ENCODE results near the gene CA12.
"Not testable (repeated sequence)": the region's sequence is repeated elsewhere in the genome, so short reads cannot be mapped to it uniquely, and the experiment has no call there.

Gene CA12

DNA sequence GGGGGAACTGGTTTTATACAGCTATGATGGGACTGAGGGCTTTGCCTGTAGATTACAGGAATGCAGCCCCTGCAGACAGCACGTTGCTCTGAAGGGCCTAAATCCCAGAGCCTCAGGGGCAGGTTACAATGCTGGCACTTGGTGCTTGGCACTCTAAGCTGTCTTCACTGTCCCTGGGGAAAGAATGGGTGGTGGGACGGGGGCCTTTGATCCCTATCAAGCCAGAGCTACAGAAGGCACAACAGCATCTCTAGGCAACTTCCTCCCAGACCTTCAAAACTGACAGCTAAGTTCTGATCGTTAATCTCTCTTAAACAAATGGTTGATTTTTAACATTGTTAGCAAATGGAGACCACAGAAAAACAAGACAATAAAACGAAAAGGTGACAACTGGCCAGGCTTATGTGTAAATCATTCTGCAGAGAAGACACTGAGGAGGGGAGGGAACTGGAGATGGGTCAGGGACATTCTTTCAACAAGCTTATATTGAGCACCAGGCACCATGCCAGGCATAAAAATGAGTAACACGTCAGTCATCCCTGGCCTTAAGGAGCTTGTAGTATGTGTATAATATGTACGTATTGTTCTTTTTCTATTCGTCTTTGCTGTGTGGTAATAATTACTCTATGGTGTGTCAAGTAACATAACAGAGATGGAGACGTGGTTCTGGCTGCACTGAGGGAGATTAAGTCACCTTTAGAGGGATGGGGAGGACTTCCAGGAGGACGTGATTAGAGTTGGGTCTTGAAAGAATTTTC is 49.1 kb downstream of the CA12 start:
- no peak for DNase-seq

DNA sequence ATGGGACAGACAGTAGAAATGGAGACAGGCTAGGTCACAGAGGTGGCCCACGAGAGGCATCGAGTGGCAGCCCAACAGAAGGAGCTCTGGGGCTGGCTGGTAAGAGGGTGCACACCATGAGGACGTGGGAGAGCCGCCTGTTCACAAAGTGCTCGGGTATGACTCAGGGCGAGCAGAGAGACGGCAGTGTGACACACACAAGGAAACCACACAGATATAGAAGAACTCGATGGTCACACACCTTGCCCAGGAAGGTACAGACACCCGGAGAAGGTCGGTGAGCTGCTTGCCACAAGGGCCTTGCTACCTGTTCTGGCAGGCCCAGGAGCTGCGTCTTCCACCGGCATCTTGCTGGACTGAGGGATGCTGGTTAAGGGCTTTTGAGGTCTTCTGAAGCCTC is 50.2 kb downstream of the CA12 start:
- no peak for DNase-seq

DNA sequence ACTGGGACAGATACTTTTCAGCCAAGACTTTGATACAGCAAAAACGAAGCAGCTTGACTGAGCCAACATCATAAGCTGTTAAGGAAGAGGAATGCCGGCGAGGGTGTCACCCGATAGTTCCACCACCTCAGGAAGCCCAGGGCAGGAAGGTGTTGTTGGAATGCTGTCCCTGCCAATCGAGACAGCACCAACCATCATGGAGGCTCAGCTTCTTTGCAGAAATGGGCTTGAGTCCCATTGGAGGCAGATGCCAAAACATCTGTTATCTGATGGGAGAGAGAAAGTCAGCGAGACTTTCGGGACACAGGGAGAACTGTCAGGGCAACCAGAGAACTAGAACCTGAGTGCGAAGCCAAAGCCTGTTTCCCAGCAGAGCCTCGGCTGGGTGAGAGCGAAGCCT is 50.7 kb downstream of the CA12 start:
- DNase-seq, result no peak

DNA sequence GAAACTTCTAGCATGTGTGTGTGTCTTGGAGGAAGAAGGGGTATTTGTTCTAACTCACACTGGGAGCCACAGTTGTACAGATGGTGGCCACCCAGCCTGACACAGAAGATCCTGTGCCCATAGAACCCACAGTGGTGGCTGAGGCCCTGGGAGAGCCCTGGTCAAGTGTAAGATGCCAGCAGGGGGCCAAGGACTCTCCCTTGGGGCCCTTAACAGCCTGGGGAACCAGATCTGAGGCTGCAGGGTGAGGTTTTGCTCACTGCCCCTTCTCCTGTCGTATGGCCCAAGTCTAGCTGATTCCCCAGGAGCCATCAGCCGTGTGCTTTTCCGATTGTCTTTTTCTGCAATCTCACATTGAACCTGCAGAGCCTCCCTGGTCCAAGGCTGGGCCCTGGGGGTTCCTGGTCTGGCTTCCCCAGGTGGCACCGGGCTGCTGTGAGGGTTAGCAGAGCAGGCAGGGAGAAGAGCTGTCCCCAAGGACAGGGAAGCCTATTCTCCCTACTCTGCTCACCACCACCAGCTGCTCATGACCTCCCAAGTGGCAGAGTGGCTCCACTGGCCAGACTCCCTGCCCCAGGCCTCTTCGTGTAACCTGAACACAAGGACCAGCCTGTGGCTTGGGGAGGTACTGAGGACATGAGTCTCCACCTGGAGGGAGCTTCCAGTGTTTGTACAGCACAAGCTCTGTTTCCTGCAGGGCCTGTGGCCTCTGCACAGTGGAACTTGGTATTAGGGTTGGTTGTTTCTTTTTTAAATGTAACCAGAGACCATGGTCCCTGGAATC is 51.9 kb downstream of the CA12 start:
- no peak for DNase-seq

DNA sequence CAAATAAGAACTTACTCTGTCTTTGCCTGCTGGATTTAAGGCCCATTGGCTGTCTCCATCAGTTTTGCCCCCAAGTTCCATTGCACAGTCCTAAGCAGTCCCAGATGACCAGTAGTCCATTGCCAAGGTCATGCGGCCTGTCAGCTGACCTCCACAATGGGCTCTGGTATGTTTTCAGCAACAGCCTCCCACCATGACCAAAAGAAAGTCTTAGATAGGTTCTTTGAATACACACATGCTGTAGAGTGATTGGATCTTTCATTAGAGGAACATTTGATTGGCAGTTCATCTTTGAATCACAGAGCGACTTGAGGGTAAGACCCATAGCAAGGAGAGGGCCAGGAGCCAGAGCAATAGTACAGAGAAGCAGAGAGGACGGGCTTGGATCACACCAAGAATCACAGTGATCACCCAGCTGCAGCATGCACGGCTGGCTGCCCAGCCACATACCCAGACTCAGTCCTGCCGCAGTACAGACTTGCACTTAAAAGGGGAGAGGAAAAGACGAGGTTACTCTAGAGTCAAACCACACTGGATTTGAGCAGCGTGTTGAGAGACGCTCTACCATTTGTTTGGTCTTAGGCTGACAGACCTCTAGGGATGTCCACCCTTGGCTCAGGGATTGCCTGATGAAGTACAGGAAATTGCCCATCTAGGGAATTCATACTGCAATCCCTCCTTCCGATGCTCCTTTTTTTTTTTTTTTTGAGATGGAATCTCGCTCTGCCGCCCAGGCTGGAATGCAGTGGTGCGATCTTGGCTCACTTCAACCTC is 53.8 kb downstream of the CA12 start:
- DNase-seq, result no peak

DNA sequence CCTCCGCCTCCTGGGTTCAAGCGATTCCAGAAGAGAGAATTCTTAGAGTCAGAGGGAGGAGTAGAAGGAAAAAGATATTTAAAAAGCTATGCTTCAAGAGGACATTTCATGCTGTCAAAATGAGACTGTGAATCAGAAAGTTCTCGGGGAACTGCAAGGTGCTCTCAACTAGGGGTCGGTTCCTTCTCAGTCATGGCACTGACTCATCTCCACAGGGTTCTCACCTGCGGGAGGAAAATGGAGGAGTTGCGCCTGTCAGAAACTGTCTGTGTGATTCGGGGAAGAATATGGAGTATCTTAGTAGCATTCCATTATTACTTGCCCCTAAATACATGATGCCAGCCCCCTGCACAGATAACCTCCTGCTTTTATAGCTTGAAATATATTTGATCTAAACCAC is 56.9 kb downstream of the CA12 start:
- no peak for DNase-seq

DNA sequence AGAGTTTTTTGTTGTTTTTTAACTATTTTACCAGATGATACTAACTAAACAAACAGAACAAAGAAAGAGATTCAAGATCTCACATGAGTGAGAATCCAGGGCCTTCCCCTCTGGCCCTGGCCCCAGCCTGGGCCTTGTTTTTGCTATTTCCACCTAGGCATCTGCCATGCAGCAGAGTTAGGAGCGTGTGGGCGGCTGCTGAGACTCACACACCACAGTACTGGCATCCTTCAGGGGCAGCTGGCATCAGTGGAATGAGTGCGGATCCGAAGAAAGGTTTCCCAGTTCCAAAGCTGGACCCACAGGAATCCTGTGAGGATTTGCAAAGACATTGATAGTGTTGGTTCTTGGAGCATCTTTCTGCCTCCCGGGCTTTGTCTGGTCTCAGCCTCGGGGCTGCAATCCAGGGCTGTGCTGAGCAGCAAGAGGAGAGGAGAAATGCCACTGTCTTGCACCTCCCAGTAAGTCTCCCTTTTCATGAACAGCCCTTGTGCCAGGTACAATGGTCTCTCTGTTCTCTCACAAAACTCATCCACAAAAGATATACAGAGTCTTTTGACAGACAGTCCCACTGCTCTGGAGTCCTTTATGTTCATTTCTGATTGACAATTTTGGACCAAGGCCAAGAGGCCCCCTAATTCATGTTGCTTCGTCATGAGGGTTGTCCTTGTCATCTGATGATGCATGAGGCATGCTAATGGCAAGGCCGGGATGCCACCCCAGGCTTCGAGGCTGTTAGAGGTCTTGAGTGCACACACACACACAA is 57.7 kb downstream of the CA12 start:
- no peak for DNase-seq

DNA sequence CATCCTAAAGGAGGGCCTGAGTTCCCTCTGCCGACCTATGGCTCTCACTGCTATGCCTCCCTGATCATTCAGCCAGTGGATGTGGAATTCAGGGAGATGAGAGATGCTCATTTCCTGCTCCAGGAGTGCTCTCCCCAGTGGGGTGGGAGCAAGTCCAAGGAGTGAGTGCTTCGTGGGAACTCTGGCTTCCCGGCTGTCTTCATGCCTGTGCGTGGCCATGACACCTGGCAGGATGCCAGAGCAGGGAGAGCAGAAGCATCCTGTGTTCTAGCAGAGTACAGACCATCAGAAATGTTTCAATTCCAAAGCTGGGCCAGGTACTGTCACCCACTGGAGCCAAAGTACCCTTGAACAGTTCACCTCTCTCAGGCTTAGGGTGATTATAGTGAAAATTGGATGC is 59.1 kb downstream of the CA12 start:
- no peak for DNase-seq

DNA sequence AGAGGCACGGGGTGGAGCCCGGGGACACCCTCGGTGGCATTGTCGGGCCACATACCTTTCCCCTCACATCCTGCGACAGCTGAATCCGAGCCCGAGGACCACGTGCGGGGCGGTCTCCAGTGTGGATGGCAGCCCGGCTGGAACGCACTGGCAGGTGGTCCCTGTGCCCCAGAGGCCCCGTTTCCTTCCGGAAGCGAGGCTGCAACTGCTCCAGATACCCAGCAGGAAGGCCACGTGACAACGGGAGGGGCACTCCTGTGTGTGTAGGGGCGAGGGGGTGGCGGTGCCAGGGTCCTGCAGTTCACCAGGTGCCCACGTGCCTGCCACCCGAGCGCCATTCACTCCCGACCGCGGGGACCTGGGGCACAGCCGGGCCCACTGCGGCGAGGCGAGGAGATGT is 60.2 kb downstream of the CA12 start:
- DNase-seq, result no peak

DNA sequence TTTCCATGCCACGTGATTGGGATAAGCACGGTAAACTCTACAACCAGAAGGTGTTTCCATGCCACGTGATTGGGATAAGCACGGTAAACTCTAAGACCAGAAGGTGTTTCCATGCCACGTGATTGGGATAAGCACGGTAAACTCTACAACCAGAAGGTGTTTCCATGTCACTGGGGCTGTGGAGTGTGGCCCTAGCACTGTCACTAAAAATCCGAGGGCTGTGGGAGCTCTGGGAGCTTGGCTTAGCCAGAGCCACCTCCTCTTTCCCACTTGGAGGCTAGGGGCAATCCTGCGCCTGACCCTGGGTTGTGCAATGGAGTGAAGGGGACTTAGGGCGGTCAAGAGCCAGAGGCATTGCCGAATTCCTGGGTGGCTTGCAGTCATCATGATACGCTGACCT is 60.7 kb downstream of the CA12 start:
- DNase-seq, result not testable (repeated sequence)

DNA sequence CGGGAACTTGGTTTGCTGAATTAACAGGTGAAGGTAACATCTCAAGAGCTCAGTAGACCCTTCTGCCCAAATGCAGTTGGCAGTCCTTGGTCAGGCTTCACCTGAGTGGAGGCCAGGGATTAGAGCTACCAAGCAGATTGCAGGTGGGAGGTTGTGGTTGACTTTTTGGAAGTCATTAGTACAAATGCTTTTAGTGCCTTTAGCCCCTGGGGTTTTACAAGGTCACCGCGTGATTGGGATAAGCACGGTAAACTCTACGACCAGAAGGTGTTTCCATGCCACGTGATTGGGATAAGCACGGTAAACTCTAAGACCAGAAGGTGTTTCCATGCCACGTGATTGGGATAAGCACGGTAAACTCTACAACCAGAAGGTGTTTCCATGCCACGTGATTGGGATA is 61.2 kb downstream of the CA12 start:
- not testable (repeated sequence) for DNase-seq

DNA sequence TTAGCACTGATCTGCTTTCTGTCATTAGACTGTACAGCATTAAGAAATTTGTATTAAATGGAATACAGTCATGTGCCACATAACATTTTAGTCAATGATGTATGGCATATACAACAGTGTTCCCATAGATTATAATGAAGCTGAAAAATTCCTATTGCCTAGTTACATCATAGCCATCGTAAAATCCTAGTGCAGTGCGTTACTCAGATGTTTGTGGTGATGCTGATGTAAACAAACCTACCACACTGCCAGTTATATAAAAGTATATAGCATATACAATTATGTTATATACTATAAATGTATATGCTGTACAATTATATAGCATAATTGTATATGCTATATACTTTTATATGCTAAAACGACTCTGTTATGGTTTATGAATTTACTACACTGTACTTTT is 62.6 kb downstream of the CA12 start:
- DNase-seq, result no peak

DNA sequence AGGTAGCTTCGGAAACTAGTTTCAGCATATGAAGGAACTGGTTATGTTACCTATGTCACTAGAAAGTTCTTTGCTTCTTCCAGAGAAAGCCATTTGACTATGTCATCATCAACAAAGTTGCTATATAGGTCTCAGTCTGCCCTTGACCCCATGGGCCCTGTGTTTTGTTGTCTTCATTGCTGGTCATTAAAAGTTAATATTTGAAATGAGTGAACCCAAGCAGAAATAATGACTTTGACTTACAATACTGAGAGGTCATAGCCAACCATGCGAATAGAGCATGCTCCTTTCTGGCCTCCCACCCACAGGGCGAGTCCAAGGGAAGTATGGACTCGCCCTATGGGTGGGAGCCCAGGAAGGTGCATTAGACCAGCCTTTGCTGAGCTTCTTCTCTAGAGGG is 63.3 kb downstream of the CA12 start:
- DNase-seq, result no peak

DNA sequence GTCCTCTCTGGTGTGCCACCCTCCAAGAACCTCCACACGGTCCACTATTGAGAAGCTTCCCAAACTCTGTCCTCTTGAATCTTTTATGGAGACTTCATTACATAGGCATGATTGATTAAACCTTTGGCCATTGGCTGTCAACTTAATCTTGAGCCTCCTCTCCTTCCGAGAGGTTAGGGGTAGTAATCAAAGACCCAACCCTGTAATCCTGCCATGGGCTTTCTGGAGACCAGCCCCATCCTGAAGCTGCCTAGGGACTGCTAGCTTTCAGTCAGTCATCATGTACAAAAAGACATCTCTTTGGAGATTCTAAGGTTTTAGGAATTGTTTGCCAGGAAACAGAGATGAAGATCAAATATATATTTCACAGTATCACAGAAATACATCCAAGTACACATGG is 67.2 kb downstream of the CA12 start:
- DNase-seq, result no peak

DNA sequence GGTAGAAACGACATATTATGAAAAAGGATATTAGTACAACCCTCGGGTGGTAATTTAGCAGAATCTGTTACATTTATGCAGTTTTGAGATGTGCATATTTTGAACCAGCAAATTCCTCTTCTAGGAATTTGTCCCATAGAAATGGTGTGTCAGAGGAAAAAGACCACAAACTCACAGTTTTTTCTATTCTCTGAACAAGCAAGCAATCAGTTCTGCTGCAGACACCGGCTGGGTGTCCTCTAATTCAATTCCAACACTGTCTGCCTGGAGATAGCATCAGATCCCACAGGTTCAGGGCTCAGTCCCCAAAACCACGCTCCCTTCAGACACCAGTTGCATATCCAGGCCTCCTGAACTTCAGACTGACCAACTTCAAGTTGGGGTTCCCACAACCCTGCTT is 67.8 kb downstream of the CA12 start:
- DNase-seq, result no peak

DNA sequence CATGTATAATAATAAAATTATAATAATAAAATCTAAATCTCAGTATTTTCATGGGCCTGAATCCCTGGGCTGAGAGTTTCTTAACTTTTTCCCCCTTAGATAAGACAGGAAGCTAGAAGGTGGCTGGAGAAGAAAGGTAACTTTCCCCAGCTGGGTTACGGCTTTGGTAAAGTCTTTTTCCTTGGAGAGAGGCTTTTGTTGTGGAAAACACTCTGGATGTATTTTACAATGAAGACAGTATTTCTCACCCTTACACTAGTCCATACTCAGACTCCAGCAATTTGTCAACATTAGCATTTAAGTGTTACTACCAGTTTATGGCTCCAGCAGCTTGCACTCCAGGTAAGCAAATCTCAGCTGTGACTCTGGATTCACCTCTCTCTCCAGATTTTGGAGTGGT is 69.4 kb downstream of the CA12 start:
- DNase-seq, result no peak

DNA sequence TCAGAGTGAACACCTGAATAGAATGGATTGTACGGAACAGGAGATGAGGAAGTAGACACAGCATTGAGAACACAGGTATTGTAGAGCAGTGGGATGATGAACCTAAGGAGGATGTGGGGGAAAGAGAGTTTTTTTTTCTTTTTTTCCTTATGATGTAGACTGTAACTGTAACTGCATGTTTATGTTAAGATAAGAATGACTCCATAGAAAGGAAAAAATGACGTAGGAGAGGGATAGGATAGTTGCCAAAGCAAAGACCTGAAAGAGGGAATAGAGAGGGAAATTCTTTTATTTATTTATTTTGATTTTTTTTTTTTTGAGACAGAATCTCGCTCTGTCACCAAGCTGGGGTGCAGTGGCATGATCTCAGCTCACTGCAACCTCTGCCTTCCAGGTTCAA is 71.0 kb downstream of the CA12 start:
- DNase-seq, result no peak

DNA sequence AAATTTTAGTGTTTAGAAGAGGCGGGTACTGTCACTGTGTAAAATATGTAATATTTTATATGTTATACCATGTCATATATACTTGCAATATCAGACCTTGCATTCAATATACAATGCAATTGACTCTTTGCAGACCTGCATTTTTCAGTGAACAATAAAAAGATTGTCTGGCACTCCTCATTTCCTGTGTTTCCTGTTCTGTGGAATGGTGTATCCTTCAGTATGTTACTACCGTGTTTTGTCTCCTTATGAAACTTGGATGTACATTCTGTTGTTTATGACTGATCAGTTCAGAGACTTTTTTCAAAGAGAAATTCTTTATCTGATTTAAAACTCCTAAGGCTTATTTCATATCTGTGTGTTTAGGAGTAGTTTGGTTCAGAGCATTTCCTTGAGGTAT is 72.7 kb downstream of the CA12 start:
- no peak for DNase-seq

DNA sequence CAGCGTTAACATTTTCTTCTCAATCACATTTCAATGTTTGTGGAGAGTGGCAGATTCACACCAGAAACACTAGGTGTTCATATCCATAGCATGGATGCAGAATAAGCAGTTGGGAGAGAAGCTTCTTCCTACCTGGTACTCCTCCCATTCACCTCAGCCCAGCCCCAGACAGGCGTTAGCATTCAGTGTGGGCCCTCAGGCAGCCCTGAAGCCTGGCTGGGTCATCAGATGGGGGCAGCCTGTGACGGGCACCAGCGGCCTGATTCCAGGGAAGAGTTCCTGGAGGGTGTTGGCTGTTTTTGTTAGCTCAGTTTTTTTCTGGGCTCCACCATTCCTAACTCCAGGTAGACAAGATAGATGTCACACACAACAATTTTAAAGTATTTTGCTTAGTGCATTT is 73.2 kb downstream of the CA12 start:
- no peak for DNase-seq

DNA sequence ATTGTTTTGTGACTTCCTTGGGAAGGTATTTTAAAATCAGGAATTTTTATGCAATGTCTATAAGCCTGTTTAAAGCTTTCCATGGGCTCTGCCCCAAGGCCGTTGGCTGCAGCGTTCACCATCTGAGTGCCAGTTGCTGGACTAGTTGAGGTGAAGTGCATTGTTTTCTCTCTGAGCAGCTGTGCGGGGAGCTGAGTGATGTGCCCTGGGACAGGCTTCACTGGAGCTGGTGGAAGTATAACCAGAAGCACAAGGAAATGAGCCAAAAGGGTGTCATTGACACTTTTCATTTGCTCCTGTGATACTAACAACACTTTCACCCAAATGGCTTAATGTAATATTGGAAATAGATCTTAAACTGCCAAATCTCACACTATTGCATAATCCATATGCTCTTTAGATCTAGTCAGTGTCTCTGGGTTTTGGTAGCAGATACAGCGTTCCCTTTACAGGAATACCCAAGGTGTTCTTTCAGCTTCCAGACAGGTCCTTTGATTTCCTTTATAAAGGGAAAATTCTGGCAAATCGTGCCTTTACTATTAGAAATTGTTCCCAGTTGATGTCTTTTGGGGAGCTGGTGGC is 75.1 kb downstream of the CA12 start:
- no peak for DNase-seq

DNA sequence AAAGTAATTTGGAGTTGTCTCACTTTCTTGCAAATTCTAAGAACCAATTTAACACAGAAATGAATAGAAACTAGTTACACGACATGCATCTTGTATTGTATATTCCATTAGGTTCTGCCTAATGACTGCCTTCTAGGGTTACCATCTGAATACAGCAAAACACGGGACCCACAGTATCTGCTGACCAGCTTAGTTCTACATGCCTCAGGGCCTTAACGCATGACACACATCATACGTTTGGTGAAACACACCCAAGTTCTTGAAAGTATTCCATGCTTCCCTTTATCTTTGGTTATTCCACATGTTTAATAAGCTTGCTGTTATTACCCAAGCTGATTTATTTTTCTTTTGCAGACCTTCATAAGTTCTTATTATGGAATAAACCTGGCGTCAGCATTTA is 76.4 kb downstream of the CA12 start:
- DNase-seq, result no peak

DNA sequence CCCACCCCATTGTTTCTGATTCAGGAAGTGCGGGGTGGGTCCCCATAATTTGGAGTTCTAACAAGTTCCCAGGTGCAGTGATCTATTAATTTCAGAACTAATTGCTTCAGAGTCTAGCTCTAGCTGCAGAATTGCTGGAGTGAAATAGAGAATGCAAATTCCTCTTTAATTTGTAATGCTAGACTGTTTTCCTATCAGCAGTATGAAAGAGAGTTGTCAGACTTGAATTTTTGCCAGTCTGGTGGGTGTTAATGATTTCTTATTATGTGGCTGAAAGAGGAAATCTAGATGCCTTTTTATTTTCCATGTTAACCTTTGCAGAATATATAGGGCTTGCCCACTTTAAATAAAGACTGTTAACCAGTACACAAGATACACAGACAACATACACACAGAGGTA is 80.6 kb downstream of the CA12 start:
- DNase-seq, result no peak
